HEK293 (cell line): ENCODE data around the gene FOXE3.
A peak's percentile ranks its signal among the peaks of the same experiment; 100 is the strongest.
"Not testable (repeated sequence)": the region's sequence is repeated elsewhere in the genome, so short reads cannot be mapped to it uniquely, and the experiment has no call there.

Source experiments
- CTCF ChIA-PET: fragments of 350-600 bp; formaldehyde crosslinking; extraction: SDS; loops from one replicate; lab custom pipeline; 2021; ENCODE audit warnings: antibody characterized with exemption; lab: Yijun Ruan, JAX
- POLR2A ChIA-PET: fragments of 300-600 bp; formaldehyde crosslinking; extraction: SDS; loops from one replicate; lab custom pipeline; 2020; ENCODE audit warnings: antibody characterized with exemption, inconsistent platforms; lab: Yijun Ruan, JAX
- H3K27ac ChIP-seq: fragments of 200-500 bp; sonication (Bioruptor generic); 2 replicates; pipeline ENCODE4 v1.5.1; 2014; ENCODE audit warnings: low read depth, low read length, control low read depth, inconsistent platforms; ENCODE audit errors: extremely low read depth
- H3K36me3 ChIP-seq, 2 experiments: fragments of 200-500 bp in 1 of 2; sonication (Bioruptor generic) in 1 of 2; 1 replicate in 1 of 2; 2 replicates in 1 of 2; pipeline ENCODE4 v1.5.1; 2014 to 2017; ENCODE audit warnings: inconsistent platforms in 2 of 2, low read length in 2 of 2; ENCODE audit not compliant: control insufficient read depth in 2 of 2, insufficient read depth in 1 of 2
- H3K4me1 ChIP-seq: fragments of 200-500 bp; sonication (Bioruptor generic); 2 replicates; pipeline ENCODE4 v1.5.1; 2014; ENCODE audit warnings: mild to moderate bottlenecking, low read length, inconsistent platforms; ENCODE audit not compliant: control insufficient read depth, insufficient read depth
- H3K4me3 ChIP-seq: 2 replicates; pipeline ENCODE4 v1.5.1; 2011; ENCODE audit warnings: low read depth, mild to moderate bottlenecking, control low read depth, low read length, moderate library complexity
- H3K9me3 ChIP-seq: fragments of 200-500 bp; sonication (Bioruptor generic); 2 replicates; pipeline ENCODE4 v1.5.1; 2014; ENCODE audit warnings: low read depth, low read length, inconsistent platforms; ENCODE audit not compliant: control insufficient read depth, insufficient read depth
- BCL11A ChIP-seq: fragments of 450-650 bp; formaldehyde crosslinking; IDR thresholded peaks from 2 replicates; pipeline ENCODE4 v1.5.1; 2016; ENCODE audit warnings: low read depth, missing biosample characterization, missing genetic modification characterization
- EGR2 ChIP-seq: fragments of 450-650 bp; formaldehyde crosslinking; IDR thresholded peaks from 2 replicates; pipeline ENCODE4 v1.5.1; 2016; ENCODE audit warnings: low read depth, missing biosample characterization, missing genetic modification characterization
- ZBTB48 ChIP-seq: fragments of 450-650 bp; formaldehyde crosslinking; IDR thresholded peaks from 2 replicates; pipeline ENCODE4 v1.5.1; 2016; ENCODE audit warnings: missing biosample characterization, missing genetic modification characterization
- ZFHX2 ChIP-seq: fragments of 450-650 bp; formaldehyde crosslinking; conservative IDR thresholded peaks from 2 replicates; pipeline ENCODE4 v1.5.1; 2016; ENCODE audit warnings: missing biosample characterization, missing genetic modification characterization
- ZNF248 ChIP-seq: fragments of 450-650 bp; formaldehyde crosslinking; IDR thresholded peaks from 2 replicates; pipeline ENCODE4 v1.5.1; 2017; ENCODE audit warnings: missing biosample characterization, missing genetic modification characterization
- ZNF473 ChIP-seq: fragments of 450-650 bp; formaldehyde crosslinking; IDR thresholded peaks from 2 replicates; pipeline ENCODE4 v1.5.1; 2017; ENCODE audit warnings: missing biosample characterization, missing genetic modification characterization
- ZNF549 ChIP-seq: fragments of 450-650 bp; IDR thresholded peaks from 2 replicates; pipeline ENCODE4 v1.5.1; 2018; ENCODE audit warnings: missing biosample characterization, missing genetic modification characterization, mild to moderate bottlenecking, inconsistent platforms, moderate library complexity
- ZNF623 ChIP-seq: fragments of 450-650 bp; formaldehyde crosslinking; IDR thresholded peaks from 2 replicates; pipeline ENCODE4 v1.5.1; 2016; ENCODE audit warnings: missing biosample characterization, missing genetic modification characterization
- ZNF664 ChIP-seq: fragments of 450-650 bp; formaldehyde crosslinking; IDR thresholded peaks from 2 replicates; pipeline ENCODE4 v1.5.1; 2016; ENCODE audit warnings: missing biosample characterization, missing genetic modification characterization
- ZSCAN16 ChIP-seq: fragments of 450-650 bp; formaldehyde crosslinking; IDR thresholded peaks from 2 replicates; pipeline ENCODE4 v1.5.1; 2016; ENCODE audit warnings: missing biosample characterization, missing genetic modification characterization
- ZSCAN23 ChIP-seq: fragments of 450-650 bp; formaldehyde crosslinking; IDR thresholded peaks from 2 replicates; pipeline ENCODE4 v1.5.1; 2016; ENCODE audit warnings: missing biosample characterization, missing genetic modification characterization
- TF ChIP-seq, protein P1 (sequence below): sonication (generic); formaldehyde crosslinking; IDR thresholded peaks from 2 replicates; pipeline ENCODE4 v1.8.1; 2022; ENCODE audit warnings: mild to moderate bottlenecking, moderate library complexity, missing genetic modification reagents
- TF ChIP-seq, protein P2 (sequence below): fragments of 450-650 bp; formaldehyde crosslinking; IDR thresholded peaks from 2 replicates; pipeline ENCODE4 v1.5.1; 2016; ENCODE audit warnings: missing biosample characterization, missing genetic modification characterization
- TF ChIP-seq, protein P3 (sequence below): fragments of 450-650 bp; formaldehyde crosslinking; IDR thresholded peaks from 2 replicates; pipeline ENCODE4 v1.5.1; 2016; ENCODE audit warnings: missing biosample characterization, missing genetic modification characterization

The FOXE3 gene

DNA sequence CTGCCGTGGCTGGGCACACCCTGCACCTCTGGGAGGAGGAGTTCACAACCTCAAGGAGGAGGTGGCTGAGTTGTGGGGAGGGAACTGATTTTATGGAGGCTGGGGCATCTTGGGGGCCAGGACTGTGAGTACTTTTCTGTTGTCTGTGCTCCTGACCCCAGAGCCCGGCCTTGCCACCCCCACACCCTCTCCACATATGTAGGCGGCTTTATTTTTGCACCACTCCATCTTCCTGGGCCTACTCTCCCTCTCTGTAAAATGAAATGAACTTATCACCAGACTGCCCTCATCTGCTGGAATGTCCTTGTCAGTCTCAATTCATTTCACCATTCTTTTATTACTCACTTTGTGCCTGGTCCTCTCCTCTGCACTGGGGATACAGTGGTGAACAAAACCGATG lies 34.5 kb downstream of the FOXE3 start:
- TF ChIP-seq, protein P1, sequence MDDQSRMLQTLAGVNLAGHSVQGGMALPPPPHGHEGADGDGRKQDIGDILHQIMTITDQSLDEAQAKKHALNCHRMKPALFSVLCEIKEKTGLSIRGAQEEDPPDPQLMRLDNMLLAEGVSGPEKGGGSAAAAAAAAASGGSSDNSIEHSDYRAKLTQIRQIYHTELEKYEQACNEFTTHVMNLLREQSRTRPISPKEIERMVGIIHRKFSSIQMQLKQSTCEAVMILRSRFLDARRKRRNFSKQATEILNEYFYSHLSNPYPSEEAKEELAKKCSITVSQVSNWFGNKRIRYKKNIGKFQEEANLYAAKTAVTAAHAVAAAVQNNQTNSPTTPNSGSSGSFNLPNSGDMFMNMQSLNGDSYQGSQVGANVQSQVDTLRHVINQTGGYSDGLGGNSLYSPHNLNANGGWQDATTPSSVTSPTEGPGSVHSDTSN: no peak
- no peak for TF ChIP-seq ZSCAN16 (tag by site-specific recombination)
- no peak for TF ChIP-seq ZNF664
- no peak for TF ChIP-seq BCL11A
- no peak for TF ChIP-seq ZNF549
- no peak for TF ChIP-seq ZNF473 (tag by site-specific recombination)
- peak; percentile 59 for TF ChIP-seq ZFHX2 (tag by site-specific recombination)
- peak; percentile 58 for TF ChIP-seq EGR2 (tag by site-specific recombination)
- Histone ChIP-seq H3K9me3 (no peaks in the 10 kb centered on the region), H3K27ac (no peak overlapping the region), H3K4me3 (no peak overlapping the region), H3K36me3 (no peaks in the 10 kb centered on the region), H3K4me1 (no peaks in the 10 kb centered on the region)
- ChIA-PET CTCF (interaction anchor here (0.6 to 2.2 kb wide), 5 partner anchors 9 to 276 kb away, joined by 3 to 12 read pairs (median 3); partner anchors contain the start of gene FOXD2), POLR2A (interaction anchor here (1.0 kb wide), 1 partner anchor 13 kb away, joined by 3 read pairs; the partner anchor contains the start of gene FOXD2)

DNA sequence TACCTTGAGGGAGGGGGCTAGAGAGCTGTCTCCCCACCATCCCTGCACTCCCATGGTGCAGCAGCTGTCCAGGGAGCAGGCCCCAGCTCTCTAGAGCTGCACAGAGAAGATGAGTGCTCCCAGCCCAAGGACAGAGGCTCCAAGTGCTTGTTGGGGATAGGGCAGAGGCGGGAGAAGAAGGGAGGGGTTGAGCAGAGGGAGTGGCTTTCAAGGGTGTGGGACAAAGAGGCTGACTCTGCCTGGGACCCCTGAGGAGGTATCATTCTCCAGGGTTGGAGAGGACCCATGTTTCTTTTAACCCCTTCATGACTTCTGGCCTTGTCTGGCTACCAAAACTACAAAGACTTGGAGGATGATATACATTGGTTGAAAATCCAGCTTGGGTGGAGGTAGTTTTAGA lies 36.3 kb downstream of the FOXE3 start:
- Histone ChIP-seq H3K9me3 (no peaks in the 10 kb centered on the region), H3K36me3 (no peaks in the 10 kb centered on the region), H3K4me1 (no peaks in the 10 kb centered on the region), H3K4me3 (no peak overlapping the region), H3K27ac (no peak overlapping the region)
- ChIA-PET POLR2A (no interaction called here), CTCF (interaction anchor here (0.6 to 1.4 kb wide), 6 partner anchors 12 to 259 kb away, joined by 3 to 7 read pairs (median 4); partner anchors contain the start of gene FOXD2)
- no peak for TF ChIP-seq ZNF248
- TF ChIP-seq, protein P2, sequence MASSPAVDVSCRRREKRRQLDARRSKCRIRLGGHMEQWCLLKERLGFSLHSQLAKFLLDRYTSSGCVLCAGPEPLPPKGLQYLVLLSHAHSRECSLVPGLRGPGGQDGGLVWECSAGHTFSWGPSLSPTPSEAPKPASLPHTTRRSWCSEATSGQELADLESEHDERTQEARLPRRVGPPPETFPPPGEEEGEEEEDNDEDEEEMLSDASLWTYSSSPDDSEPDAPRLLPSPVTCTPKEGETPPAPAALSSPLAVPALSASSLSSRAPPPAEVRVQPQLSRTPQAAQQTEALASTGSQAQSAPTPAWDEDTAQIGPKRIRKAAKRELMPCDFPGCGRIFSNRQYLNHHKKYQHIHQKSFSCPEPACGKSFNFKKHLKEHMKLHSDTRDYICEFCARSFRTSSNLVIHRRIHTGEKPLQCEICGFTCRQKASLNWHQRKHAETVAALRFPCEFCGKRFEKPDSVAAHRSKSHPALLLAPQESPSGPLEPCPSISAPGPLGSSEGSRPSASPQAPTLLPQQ (tag by site-specific recombination): no peak
- no peak for TF ChIP-seq ZSCAN23 (tag by site-specific recombination)
- TF ChIP-seq ZBTB48 (tag by site-specific recombination): no peak
- TF ChIP-seq ZNF623 (tag by site-specific recombination): no peak

DNA sequence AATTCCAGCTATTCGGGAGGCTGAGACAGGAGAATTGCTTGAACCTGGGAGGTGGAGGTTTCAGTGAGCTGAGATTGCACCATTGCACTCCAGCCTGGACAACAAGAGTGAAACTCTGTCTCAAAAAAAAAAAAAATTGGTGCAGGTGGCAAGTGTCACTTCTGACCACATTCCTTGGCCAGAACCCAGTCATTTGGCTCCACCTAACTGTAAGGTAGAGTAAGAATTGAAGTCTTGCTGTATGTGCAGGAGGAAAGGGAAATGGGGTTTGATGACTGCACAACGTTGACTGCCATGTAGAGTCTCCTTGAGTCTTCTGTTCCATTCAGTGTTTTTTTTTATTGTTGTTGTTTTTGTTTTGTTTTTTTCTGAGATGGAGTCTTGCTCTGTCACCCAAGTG lies 37.8 kb downstream of the FOXE3 start:
- TF ChIP-seq, protein P3, sequence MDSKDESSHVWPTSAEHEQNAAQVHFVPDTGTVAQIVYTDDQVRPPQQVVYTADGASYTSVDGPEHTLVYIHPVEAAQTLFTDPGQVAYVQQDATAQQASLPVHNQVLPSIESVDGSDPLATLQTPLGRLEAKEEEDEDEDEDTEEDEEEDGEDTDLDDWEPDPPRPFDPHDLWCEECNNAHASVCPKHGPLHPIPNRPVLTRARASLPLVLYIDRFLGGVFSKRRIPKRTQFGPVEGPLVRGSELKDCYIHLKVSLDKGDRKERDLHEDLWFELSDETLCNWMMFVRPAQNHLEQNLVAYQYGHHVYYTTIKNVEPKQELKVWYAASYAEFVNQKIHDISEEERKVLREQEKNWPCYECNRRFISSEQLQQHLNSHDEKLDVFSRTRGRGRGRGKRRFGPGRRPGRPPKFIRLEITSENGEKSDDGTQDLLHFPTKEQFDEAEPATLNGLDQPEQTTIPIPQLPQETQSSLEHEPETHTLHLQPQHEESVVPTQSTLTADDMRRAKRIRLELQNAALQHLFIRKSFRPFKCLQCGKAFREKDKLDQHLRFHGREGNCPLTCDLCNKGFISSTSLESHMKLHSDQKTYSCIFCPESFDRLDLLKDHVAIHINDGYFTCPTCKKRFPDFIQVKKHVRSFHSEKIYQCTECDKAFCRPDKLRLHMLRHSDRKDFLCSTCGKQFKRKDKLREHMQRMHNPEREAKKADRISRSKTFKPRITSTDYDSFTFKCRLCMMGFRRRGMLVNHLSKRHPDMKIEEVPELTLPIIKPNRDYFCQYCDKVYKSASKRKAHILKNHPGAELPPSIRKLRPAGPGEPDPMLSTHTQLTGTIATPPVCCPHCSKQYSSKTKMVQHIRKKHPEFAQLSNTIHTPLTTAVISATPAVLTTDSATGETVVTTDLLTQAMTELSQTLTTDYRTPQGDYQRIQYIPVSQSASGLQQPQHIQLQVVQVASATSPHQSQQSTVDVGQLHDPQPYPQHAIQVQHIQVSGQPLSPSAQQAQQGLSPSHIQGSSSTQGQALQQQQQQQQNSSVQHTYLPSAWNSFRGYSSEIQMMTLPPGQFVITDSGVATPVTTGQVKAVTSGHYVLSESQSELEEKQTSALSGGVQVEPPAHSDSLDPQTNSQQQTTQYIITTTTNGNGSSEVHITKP (tag by site-specific recombination): peak; percentile 29; the same call in 1 of the 2 replicates
- TF ChIP-seq, all 188 proteins: peak for 1; not testable (repeated sequence) for 187
- CTCF ChIA-PET: interaction anchor here (0.8 to 1.5 kb wide), 3 partner anchors 10 to 272 kb away, joined by 4 to 6 read pairs (median 5); no protein-coding TSS in a partner anchor
- H3K36me3 ChIP-seq, H3K9me3 ChIP-seq, POLR2A ChIA-PET, H3K4me3 ChIP-seq, H3K27ac ChIP-seq, H3K4me1 ChIP-seq: not testable (repeated sequence)
